OCI-LY3 (cell line): ENCODE data around the gene IL36A.

Source experiments
- H2AFZ ChIP-seq: fragments of 200-600, 300-600 bp; shearing (Covaris generic); 2 replicates; pipeline ENCODE4 v1.6.0; 2014; ENCODE audit warnings: antibody characterized with exemption, low read depth, low read length
- H3K27ac ChIP-seq: fragments of 200-600, 300-600 bp; sonication (generic); 2 replicates; pipeline ENCODE4 v1.5.1; 2014; ENCODE audit warnings: mild to moderate bottlenecking, low read length, moderate library complexity, mixed read lengths
- H3K27me3 ChIP-seq: fragments of 200-600, 300-600 bp; sonication (generic); 2 replicates; pipeline ENCODE4 v1.6.1; 2014; ENCODE audit warnings: low read depth, low read length, mixed read lengths
- H3K36me3 ChIP-seq: fragments of 200-600, 300-600 bp; sonication (generic); replicated peaks from 2 replicates; pipeline ENCODE3; 2014; ENCODE audit warnings: low read depth, low read length, mixed read lengths
- H3K4me1 ChIP-seq: fragments of 300-600, 200-600 bp; sonication (generic); 2 replicates; pipeline ENCODE4 v1.6.1; 2014; ENCODE audit warnings: low read length, mixed read lengths
- H3K4me2 ChIP-seq: fragments of 200-600, 300-600 bp; sonication (generic); 2 replicates; pipeline ENCODE4 v1.6.1; 2014; ENCODE audit warnings: low read length, mixed read lengths
- H3K4me3 ChIP-seq: fragments of 300-600, 200-600 bp; sonication (generic); 2 replicates; pipeline ENCODE4 v1.5.1; 2014; ENCODE audit warnings: antibody characterized with exemption, mild to moderate bottlenecking, low read length, moderate library complexity
- H3K79me2 ChIP-seq: fragments of 300-600, 200-600 bp; shearing (Covaris generic); 2 replicates; pipeline ENCODE4 v1.6.1; 2014; ENCODE audit warnings: mild to moderate bottlenecking, low read length, mixed read lengths
- H3K9ac ChIP-seq: fragments of 300-600, 200-600 bp; shearing (Covaris generic); 2 replicates; pipeline ENCODE4 v1.6.0; 2014; ENCODE audit warnings: mild to moderate bottlenecking, low read length, moderate library complexity
- H3K9me3 ChIP-seq: fragments of 200-600, 300-600 bp; shearing (Covaris generic); 2 replicates; pipeline ENCODE4 v1.6.1; 2014; ENCODE audit warnings: low read length, mixed read lengths; ENCODE audit not compliant: insufficient read depth
- H4K20me1 ChIP-seq: fragments of 200-600, 300-600 bp; sonication (generic); 2 replicates; pipeline ENCODE4 v1.6.1; 2016; ENCODE audit warnings: low read length, mixed read lengths; ENCODE audit not compliant: insufficient read depth
- CTCF ChIP-seq: fragments of 200-600, 300-600 bp; sonication (generic); IDR thresholded peaks from 2 replicates; pipeline ENCODE4 v1.5.1; 2014; ENCODE audit warnings: antibody characterized with exemption, low read length, low read depth
- EZH2phosphoT487 ChIP-seq: fragments of 200-600 bp; shearing (Covaris generic); IDR thresholded peaks from 2 replicates; pipeline ENCODE4 v1.6.1; 2018; ENCODE audit warnings: antibody characterized with exemption, mixed run types, low read depth

IL36A gene

GRCh38 chr2:113057117-113057516, 51.9 kb downstream of the IL36A start:
- H3K9me3 ChIP-seq, result no peaks in the 10 kb centered on the region
- H3K4me2 ChIP-seq, result no peak overlapping the region
- no peaks in the 10 kb centered on the region for H4K20me1 ChIP-seq
- H3K9ac ChIP-seq, result no peak overlapping the region
- TF ChIP-seq EZH2phosphoT487, result no peak
- no peak for TF ChIP-seq CTCF
- no peaks in the 10 kb centered on the region for H3K36me3 ChIP-seq
- no peaks in the 10 kb centered on the region for H3K79me2 ChIP-seq
- H3K27ac ChIP-seq, result no peak overlapping the region
- H3K27me3 ChIP-seq, result no peaks in the 10 kb centered on the region
- H2AFZ ChIP-seq, result no peak overlapping the region
- H3K4me3 ChIP-seq, result no peak overlapping the region
- H3K4me1 ChIP-seq, result no peaks in the 10 kb centered on the region
